ENCODE measurements around the gene ENPP6. TPM values are rescaled to one million over a fixed set of nuclear protein-coding genes. Genes with fewer than 3 reads are reported as not detected.

Gene ENPP6
- under 1 TPM; 0.17 to 0.46 TPM for total RNA-seq

- ChIA-PET POLR2A (no interaction called here), CTCF (interaction anchor here (0.6 to 2.1 kb wide), 2 partner anchors 34 to 276 kb away, joined by 4 to 5 read pairs; no protein-coding TSS in a partner anchor)
Measured at GRCh38 chr4:184217634-184218033, at the start of gene ENPP6. Gene ENPP6 (minus strand): TSS chr4:184217873. CDS start chr4:184217819, 54 bp downstream.

DNA sequence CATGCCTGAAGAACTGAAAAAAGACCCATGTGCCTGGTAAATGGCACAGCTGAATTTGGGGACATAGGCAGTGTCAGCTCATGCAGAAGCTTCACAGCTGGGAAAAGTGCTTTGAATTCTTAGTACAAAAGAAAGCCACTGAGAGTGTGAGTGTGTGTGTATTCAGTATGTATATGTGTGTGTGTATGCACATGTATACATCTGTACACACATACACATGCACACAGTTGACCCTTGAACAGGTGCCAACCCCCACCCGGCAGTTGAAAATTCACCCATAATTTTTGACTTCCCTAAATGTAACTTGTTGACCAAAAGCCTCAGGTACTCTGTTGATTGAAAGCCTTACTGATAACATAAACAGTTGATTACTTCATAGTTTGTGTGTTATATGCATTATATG, 49.5 kb upstream of the ENPP6 start:
- ChIA-PET CTCF (interaction anchor here (0.8 to 8.3 kb wide), 4 partner anchors 15 to 382 kb away, joined by 3 to 64 read pairs (median 4); no protein-coding TSS in a partner anchor), POLR2A (interaction anchor here (0.6 to 4.3 kb wide), 4 partner anchors 15 to 247 kb away, joined by 3 to 27 read pairs (median 8); partner anchors contain the start of gene IRF2)

DNA sequence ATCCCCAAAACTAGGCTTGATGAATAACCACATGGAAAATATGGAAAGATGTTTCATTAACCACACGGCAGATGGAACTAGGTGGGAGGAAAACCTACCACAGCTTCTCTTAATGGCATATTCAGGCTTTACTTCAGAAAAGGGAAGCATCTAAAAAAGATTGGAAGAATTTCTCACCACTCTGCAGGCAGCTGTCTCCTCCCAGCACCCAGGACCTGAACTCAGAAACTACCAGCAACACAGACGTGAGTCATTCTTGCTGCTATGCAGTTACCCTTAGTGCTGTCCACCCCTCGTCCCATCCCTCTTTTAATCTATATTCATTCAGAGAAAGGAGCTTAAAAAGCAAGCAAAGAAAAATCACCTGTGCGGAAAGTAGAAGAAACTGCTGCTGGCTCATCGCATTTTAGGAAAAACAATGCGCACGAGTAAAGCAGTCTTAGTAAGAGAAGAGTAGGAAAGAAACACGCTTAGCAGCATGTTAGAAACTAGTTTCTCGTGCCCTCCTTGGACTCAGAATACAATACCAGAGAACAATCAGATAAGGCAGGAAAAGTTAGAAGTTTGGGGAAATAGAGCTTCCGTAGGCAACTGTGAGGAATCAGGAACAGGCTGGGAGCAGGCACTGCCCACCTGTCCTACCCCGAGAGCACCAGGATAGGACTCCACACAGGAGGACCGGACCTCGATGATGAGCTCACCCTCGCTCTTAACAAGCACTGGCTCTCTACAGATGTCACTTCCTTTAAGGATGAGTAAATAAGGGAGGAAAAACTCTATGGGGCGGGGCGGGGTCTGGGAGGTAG, 48.1 kb upstream of the ENPP6 start:
- ChIA-PET CTCF (interaction anchor here (1.0 to 8.3 kb wide), 9 partner anchors 10 to 383 kb away, joined by 3 to 64 read pairs (median 3); no protein-coding TSS in a partner anchor), POLR2A (interaction anchor here (0.7 to 4.3 kb wide), 6 partner anchors 8 to 468 kb away, joined by 3 to 27 read pairs (median 5); partner anchors contain the start of genes CASP3, CENPU and IRF2)

GRCh38 chr4:184263910-184264732, 46.4 kb upstream of the ENPP6 start:
- ChIA-PET CTCF (interaction anchor here (0.5 to 8.3 kb wide), 25 partner anchors 9 to 472 kb away, joined by 3 to 64 read pairs (median 4); no protein-coding TSS in a partner anchor), POLR2A (interaction anchor here (1.0 to 4.3 kb wide), 6 partner anchors 18 to 470 kb away, joined by 3 to 27 read pairs (median 6); partner anchors contain the start of genes CASP3, CENPU and PRIMPOL)

GRCh38 chr4:184263461-184263860, 45.8 kb upstream of the ENPP6 start:
- POLR2A ChIA-PET, result interaction anchor here (1.0 to 4.3 kb wide), 6 partner anchors 18 to 471 kb away, joined by 3 to 27 read pairs (median 6); partner anchors contain the start of genes CASP3, CENPU and PRIMPOL

GRCh38 chr4:184262901-184263300, 45.2 kb upstream of the ENPP6 start:
- POLR2A ChIA-PET, result interaction anchor here (2.2 kb wide), 2 partner anchors 251 to 387 kb away, joined by 7 to 8 read pairs; partner anchors contain the start of genes CASP3 and PRIMPOL

More at GRCh38 chr4:184263461-184263860, 45.8 kb upstream of the ENPP6 start:
- CTCF ChIA-PET, result interaction anchor here (0.6 to 8.3 kb wide), 18 partner anchors 8 to 469 kb away, joined by 3 to 64 read pairs (median 4); no protein-coding TSS in a partner anchor

DNA sequence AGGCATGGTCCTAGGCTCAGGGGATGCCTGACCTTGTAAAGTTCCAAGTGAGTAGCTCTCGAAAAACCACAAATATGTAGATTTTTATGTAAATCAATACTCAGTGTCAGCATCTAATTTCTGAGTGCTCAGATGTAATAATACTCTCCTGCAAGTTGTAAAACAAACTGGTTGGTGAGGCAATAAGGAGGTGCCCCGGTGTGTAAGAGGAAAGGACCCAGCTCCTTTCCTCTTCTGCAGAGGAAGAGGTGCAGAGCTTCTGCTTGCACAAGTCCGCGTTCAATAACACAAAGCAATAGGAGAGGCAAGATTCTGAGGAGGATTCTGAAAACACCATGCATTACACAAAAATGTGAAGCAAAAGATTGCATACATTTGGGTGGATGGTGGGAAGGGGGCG, 43.6 kb upstream of the ENPP6 start:
- ChIA-PET POLR2A (no interaction called here), CTCF (interaction anchor here (1.3 kb wide), 1 partner anchor 9 kb away, joined by 7 read pairs; no protein-coding TSS in a partner anchor)

More at GRCh38 chr4:184262901-184263300, 45.2 kb upstream of the ENPP6 start:
- CTCF ChIA-PET, result interaction anchor here (1.2 to 8.3 kb wide), 3 partner anchors 19 to 197 kb away, joined by 4 to 64 read pairs (median 6); no protein-coding TSS in a partner anchor

GRCh38 chr4:184259866-184260265, 42.2 kb upstream of the ENPP6 start:
- ChIA-PET CTCF (interaction anchor here (1.1 kb wide), 1 partner anchor 16 kb away, joined by 3 read pairs; no protein-coding TSS in a partner anchor), POLR2A (no interaction called here)

DNA sequence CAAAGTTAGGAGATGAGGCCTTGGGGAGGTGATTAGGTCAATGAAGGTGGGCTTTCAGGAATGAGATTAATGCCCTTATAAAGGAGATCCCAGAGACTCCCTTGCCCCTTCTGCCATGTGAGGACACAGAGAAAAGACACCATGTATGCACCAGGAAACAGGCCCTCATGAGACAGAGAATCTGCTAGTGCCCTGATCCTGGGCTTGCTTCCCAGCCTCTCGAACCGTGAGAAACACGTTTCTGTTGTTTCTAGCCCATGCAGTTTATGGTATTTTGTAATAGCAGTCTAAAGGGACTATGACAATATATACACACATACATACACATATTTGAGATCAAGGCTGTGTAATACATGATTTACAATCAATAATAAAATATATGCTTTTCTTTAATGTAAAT, 41.4 kb upstream of the ENPP6 start:
- POLR2A ChIA-PET, result no interaction called here

GRCh38 chr4:184255871-184256642, 38.4 kb upstream of the ENPP6 start:
- ChIA-PET CTCF (interaction anchor here (2.8 kb wide), 1 partner anchor 8 kb away, joined by 10 read pairs; no protein-coding TSS in a partner anchor), POLR2A (no interaction called here)

More for the DNA sequence above, 41.4 kb upstream of the ENPP6 start:
- CTCF ChIA-PET, result no interaction called here

GRCh38 chr4:184255361-184255760, 37.7 kb upstream of the ENPP6 start:
- POLR2A ChIA-PET, result no interaction called here
- CTCF ChIA-PET, result interaction anchor here (2.8 kb wide), 1 partner anchor 9 kb away, joined by 10 read pairs; no protein-coding TSS in a partner anchor

- ChIA-PET POLR2A (interaction anchor here (0.6 kb wide), 1 partner anchor 83 kb away, joined by 3 read pairs; no protein-coding TSS in a partner anchor), CTCF (interaction anchor here (1.6 to 1.8 kb wide), 2 partner anchors 11 to 19 kb away, joined by 3 to 7 read pairs; no protein-coding TSS in a partner anchor)
Measured at GRCh38 chr4:184253072-184253420, 35.4 kb upstream of the ENPP6 start.

DNA sequence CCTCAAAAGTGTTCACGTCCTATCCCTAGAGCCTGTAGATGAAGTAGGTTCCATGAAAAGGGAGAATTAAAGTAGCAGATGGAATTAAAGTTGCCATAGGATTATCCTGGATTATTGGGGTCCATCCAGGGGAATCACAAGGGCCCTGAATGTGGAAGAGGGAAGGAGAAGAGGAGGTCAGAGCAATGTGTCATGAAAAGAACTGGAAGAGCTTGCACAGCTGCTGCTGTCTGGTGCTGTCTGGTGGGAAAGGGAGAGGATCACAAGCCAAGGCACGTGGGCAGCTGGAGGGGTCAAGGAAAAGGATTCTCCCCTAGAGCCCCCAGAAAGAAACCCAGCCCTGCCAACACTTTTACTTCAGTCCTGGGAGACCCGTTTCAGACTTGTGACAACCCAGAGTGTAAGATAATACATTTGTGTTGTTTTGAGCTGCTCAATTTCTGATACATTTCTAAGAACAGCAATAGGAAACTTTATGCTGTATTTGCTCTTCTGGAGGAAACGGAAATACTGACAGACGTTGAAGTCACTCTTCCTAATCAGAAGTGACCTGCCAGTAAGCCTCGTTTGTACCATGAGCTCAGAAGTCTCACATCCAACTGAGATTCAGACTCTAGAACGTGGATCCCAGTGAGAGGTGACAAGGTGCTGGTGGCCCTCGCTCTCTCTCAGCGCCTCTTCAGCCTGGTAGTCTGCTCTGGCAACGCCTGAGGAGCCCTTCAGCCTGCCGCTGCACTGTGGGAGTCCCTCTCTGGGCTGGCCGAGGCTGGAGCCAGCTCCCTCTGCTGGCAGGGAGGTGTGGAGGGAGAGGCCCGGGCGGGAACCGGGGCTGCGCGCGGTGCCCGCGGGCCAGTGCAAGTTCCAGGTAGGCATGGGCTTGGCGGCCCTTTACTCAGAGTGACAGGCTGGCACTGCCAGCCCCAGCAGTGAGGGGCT, 34.7 kb upstream of the ENPP6 start:
- POLR2A ChIA-PET, result no interaction called here
- CTCF ChIA-PET, result interaction anchor here (0.6 to 2.0 kb wide), 8 partner anchors 8 to 407 kb away, joined by 3 to 7 read pairs (median 4); partner anchors contain the start of gene ENPP6

DNA sequence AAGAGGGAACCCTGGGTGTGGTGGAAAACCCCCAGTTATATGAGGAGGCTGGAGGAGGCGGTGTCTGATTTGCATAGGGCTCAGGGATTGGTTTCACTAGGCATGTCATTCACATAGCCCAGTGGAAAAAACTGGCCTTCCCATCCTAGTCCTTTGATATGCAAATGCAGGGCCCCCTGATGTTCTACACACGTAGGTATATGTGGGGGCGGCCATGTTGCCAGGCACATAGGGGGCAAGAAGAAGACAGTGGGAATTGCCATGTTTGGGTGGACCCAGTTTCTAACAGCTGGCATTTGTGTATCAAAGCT, 34.0 kb upstream of the ENPP6 start:
- ChIA-PET POLR2A (no interaction called here), CTCF (interaction anchor here (0.6 to 2.0 kb wide), 8 partner anchors 9 to 464 kb away, joined by 3 to 7 read pairs (median 4); partner anchors contain the start of gene ENPP6)

DNA sequence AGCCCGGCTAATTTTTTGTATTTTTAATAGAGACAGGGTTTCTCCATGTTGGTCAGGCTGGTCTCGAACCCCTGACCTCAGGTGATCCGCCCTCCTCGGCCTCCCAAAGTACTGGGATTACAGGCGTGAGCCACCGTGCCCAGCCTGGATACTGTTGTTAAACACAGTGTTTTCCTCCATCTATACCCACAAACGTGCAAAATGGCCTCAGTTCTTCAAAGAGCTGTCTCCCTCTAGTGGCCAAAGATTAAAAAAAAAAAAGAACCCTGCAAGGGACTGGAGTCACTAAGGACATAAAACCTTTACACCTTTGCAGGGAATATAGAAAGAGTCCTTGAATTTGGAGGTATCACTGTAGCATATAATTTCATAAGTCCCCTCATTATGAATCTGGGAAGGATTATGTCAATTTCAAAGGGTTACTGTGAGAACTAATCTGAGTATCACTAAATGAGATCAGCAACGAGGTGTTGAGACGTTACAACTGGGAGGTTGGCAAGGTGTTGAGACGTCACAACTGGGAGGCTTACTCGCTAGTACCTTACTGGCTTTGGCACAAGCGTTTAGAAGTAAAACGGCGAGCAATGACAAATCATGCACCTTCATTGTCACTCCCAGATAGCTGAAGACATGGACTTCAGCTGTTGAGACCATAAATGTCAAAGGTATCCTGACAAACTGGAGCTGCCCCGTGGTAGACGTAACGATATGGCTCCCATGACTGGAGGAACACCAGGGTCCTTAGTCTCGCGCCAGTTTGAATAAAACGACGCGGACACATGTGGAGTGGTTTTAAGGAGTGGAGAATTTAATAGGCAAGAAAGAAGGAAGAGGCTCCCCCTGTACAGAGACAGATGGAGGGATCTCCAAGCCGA, 33.4 kb upstream of the ENPP6 start:
- POLR2A ChIA-PET, result no interaction called here
- CTCF ChIA-PET, result interaction anchor here (0.7 to 2.0 kb wide), 6 partner anchors 10 to 465 kb away, joined by 3 to 7 read pairs (median 5); partner anchors contain the start of gene ENPP6

- CTCF ChIA-PET, result interaction anchor here (0.7 to 1.4 kb wide), 3 partner anchors 10 to 419 kb away, joined by 3 to 5 read pairs (median 3); no protein-coding TSS in a partner anchor
- POLR2A ChIA-PET, result no interaction called here
Measured at GRCh38 chr4:184248216-184248615, 30.5 kb upstream of the ENPP6 start.
